ENCODE data around the gene TAF1B. TPM values are rescaled to one million over a fixed set of nuclear protein-coding genes. Genes with fewer than 3 reads are reported as not detected.

The TAF1B gene
- total RNA-seq, 2 experiments from 2014 or later: 22.3 to 22.4 TPM

- intact Hi-C loops (cut with micrococcal nuclease): no loop called here
- DNase-seq (no peak), ATAC-seq (no peak)
- ChIA-PET POLR2A (no interaction called here), CTCF (interaction anchor here (5.6 to 7.5 kb wide), 2 partner anchors 11 to 235 kb away, joined by 63 to 82 read pairs; partner anchors contain the start of gene KLF11)
- H3K4me1 Mint-ChIP-seq (ENCODE audit: low read depth): peaks cover 7% of the 10 kb centered on the region
- H3K27me3 Mint-ChIP-seq: peaks cover 4% of the 10 kb centered on the region
- no peaks in the 10 kb centered on the region for H3K9me3 Mint-ChIP-seq
- no peak overlapping the region for H3K4me3 Mint-ChIP-seq
- no peaks in the 10 kb centered on the region for H3K36me3 Mint-ChIP-seq (ENCODE audit: low read depth)
- H3K27ac Mint-ChIP-seq: no peak overlapping the region
- TF ChIP-seq CTCF (IDR thresholded peaks at IDR 0.05): no peak
Observed at GRCh38 chr2:9811216-9811615, 32.1 kb upstream of the TAF1B start.

- Mint-ChIP-seq H3K9me3 (no peaks in the 10 kb centered on the region), H3K27me3 (peaks cover 4% of the 10 kb centered on the region), H3K36me3 (ENCODE audit: low read depth) (no peaks in the 10 kb centered on the region), H3K4me1 (ENCODE audit: low read depth) (peaks cover 8% of the 10 kb centered on the region), H3K4me3 (no peak overlapping the region), H3K27ac (no peak overlapping the region)
- intact Hi-C loops (cut with micrococcal nuclease): no loop called here
- no peak for TF ChIP-seq CTCF (IDR thresholded peaks at IDR 0.05)
- ATAC-seq (no peak), DNase-seq (no peak)
- ChIA-PET POLR2A (no interaction called here), CTCF (interaction anchor here (1.0 to 7.5 kb wide), 8 partner anchors 11 to 267 kb away, joined by 3 to 82 read pairs (median 16); partner anchors contain the start of gene KLF11)
Observed at GRCh38 chr2:9811679-9812511, 31.4 kb upstream of the TAF1B start.

- TF ChIP-seq CTCF (IDR thresholded peaks at IDR 0.05): no peak
- Mint-ChIP-seq H3K36me3 (ENCODE audit: low read depth) (no peaks in the 10 kb centered on the region), H3K27ac (no peak overlapping the region), H3K4me1 (ENCODE audit: low read depth) (peaks cover 8% of the 10 kb centered on the region), H3K4me3 (no peak overlapping the region), H3K27me3 (peaks cover 4% of the 10 kb centered on the region), H3K9me3 (no peaks in the 10 kb centered on the region)
- no peak for DNase-seq
- intact Hi-C loops (cut with micrococcal nuclease): no loop called here
- ChIA-PET CTCF (interaction anchor here (0.9 to 7.5 kb wide), 33 partner anchors 8 to 622 kb away, joined by 3 to 82 read pairs (median 6); partner anchors contain the start of genes KLF11 and TAF1B), POLR2A (no interaction called here)
- no peak for ATAC-seq
Observed at GRCh38 chr2:9812945-9813311, 30.3 kb upstream of the TAF1B start.

GRCh38 chr2:9813312-9814128, 29.8 kb upstream of the TAF1B start:
- CTCF ChIA-PET: interaction anchor here (0.6 to 7.5 kb wide), 62 partner anchors 9 to 622 kb away, joined by 3 to 82 read pairs (median 4); partner anchors contain the start of genes KLF11 and TAF1B
- peak; percentile 95 for ATAC-seq
- POLR2A ChIA-PET: interaction anchor here (1.0 to 1.2 kb wide), 3 partner anchors 14 to 234 kb away, joined by 3 to 4 read pairs (median 3); no protein-coding TSS in a partner anchor

More at GRCh38 chr2:9813312-9814128, 29.8 kb upstream of the TAF1B start:
- peak; percentile 93 for TF ChIP-seq CTCF (IDR thresholded peaks at IDR 0.05)
- intact Hi-C loops (cut with micrococcal nuclease): no loop called here
- no peak overlapping the region for H3K4me3 Mint-ChIP-seq
- H3K36me3 Mint-ChIP-seq (ENCODE audit: low read depth): no peaks in the 10 kb centered on the region
- H3K9me3 Mint-ChIP-seq: no peaks in the 10 kb centered on the region
- DNase-seq: peak; percentile 83
- H3K27ac Mint-ChIP-seq: peak overlapping the region; percentile 49
- H3K27me3 Mint-ChIP-seq: peaks cover 4% of the 10 kb centered on the region
- peaks cover 8% of the 10 kb centered on the region for H3K4me1 Mint-ChIP-seq (ENCODE audit: low read depth)

Measured in activated CD8-positive, alpha-beta T cell treated with anti-CD3 and anti-CD28 coated beads for 36 hours (primary cell).